ENCODE data around the gene DPM2. TPM values are rescaled to one million over a fixed set of nuclear protein-coding genes. Genes with fewer than 3 reads are reported as not detected.

The DPM2 gene
- total and polyA plus RNA-seq, 2 experiments from 2014 or later, result 19.2 to 57.1 TPM

- H3K4me2 ChIP-seq, result peak within 1 kb of the TSS; percentile 86
- no peaks in the 10 kb centered on the region for H3K36me3 ChIP-seq (replicated peaks; ENCODE audit: insufficient read depth, low read depth)
- H3K4me3 ChIP-seq, result peak within 1 kb of the TSS; percentile 35
- H4K20me1 ChIP-seq (ENCODE audit: insufficient read depth, poor library complexity, severe bottlenecking), result no peaks in the 10 kb centered on the region
- DNase-seq (ENCODE audit: low spot score), result peak; percentile 96
- H3K27ac ChIP-seq, result no peak within 1 kb of the TSS
- peaks cover 21% of the 10 kb centered on the region for H3K4me1 ChIP-seq (ENCODE audit: insufficient read depth)
- no peaks in the 10 kb centered on the region for H3K9me2 ChIP-seq (replicated peaks; ENCODE audit: insufficient read depth)
- peak within 1 kb of the TSS; percentile 62 for H2AFZ ChIP-seq
- H3K9me3 ChIP-seq (ENCODE audit: low read depth), result no peaks in the 10 kb centered on the region
- no peaks in the 10 kb centered on the region for H3K79me2 ChIP-seq
- WGBS (ENCODE audit: low lambda C conversion rate, missing lambda C conversion rate), result 10% methylated on average over 36 of the region's 71 CpGs
- no peaks in the 10 kb centered on the region for H3K27me3 ChIP-seq
- TF ChIP-seq CTCF (IDR thresholded peaks at IDR 0.05; ENCODE audit: poor library complexity) (no peak), EZH2 (IDR thresholded peaks at IDR 0.05; ENCODE audit: borderline replicate concordance) (no peak), EZH2phosphoT487 (IDR thresholded peaks at IDR 0.05; ENCODE audit: low read depth, severe bottlenecking, unreplicated experiment) (no peak)
These were observed 20.7 kb downstream of the DPM2 start, which contains the start of gene ST6GALNAC4 for GRCh38 chr9:127916720-127917581. ST6GALNAC4 (minus strand) TSS chr9:127917041; CDS start chr9:127916419, 622 bp downstream.

GRCh38 chr9:127915801-127916719 lies 21.6 kb downstream of the DPM2 start:
- H3K9me3 ChIP-seq (ENCODE audit: low read depth), result no peaks in the 10 kb centered on the region
- H3K36me3 ChIP-seq (replicated peaks; ENCODE audit: insufficient read depth, low read depth), result no peaks in the 10 kb centered on the region
- no peaks in the 10 kb centered on the region for H3K79me2 ChIP-seq
- H3K4me3 ChIP-seq, result peak overlapping the region; percentile 35
- H3K9me2 ChIP-seq (replicated peaks; ENCODE audit: insufficient read depth), result no peaks in the 10 kb centered on the region
- no peaks in the 10 kb centered on the region for H3K27me3 ChIP-seq
- peak overlapping the region; percentile 86 for H3K4me2 ChIP-seq
- peaks cover 21% of the 10 kb centered on the region for H3K4me1 ChIP-seq (ENCODE audit: insufficient read depth)
- peak overlapping the region; percentile 62 for H2AFZ ChIP-seq
- H4K20me1 ChIP-seq (ENCODE audit: insufficient read depth, poor library complexity, severe bottlenecking), result no peaks in the 10 kb centered on the region
- no peak for DNase-seq (ENCODE audit: low spot score)
- 59% methylated on average over 26 of the region's 27 CpGs for WGBS (ENCODE audit: low lambda C conversion rate, missing lambda C conversion rate)
- no peak overlapping the region for H3K27ac ChIP-seq
- TF ChIP-seq CTCF (IDR thresholded peaks at IDR 0.05; ENCODE audit: poor library complexity) (no peak), EZH2phosphoT487 (IDR thresholded peaks at IDR 0.05; ENCODE audit: low read depth, severe bottlenecking, unreplicated experiment) (no peak), EZH2 (IDR thresholded peaks at IDR 0.05; ENCODE audit: borderline replicate concordance) (no peak)

DNA sequence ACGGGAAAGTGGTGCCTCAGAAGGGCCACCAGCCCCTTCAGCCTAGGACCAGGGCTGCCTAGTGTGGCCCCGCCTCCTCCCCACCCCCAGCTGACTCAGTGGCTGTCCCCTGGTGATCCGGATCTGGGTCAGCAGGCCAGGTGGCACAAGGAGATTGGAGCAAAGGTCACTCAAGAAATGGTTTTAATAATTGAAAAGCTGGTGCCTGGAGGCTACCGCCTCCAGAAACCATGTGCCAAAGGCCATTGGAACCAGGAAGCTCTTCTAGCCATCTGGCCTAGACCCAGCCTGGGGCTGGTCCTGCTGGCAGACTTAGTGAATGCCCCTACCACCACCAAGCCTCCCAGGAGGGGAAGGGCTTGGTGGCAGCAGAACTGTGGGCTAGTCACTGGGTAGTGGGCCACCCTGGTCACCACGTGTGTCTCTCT lies 22.3 kb downstream of the DPM2 start:
- TF ChIP-seq CTCF (IDR thresholded peaks at IDR 0.05; ENCODE audit: poor library complexity) (no peak), EZH2phosphoT487 (IDR thresholded peaks at IDR 0.05; ENCODE audit: low read depth, severe bottlenecking, unreplicated experiment) (no peak), EZH2 (IDR thresholded peaks at IDR 0.05; ENCODE audit: borderline replicate concordance) (no peak)
- Histone ChIP-seq H3K9me3 (ENCODE audit: low read depth) (no peaks in the 10 kb centered on the region), H2AFZ (no peak overlapping the region), H3K9me2 (replicated peaks; ENCODE audit: insufficient read depth) (no peaks in the 10 kb centered on the region), H3K4me3 (no peak overlapping the region), H3K36me3 (replicated peaks; ENCODE audit: insufficient read depth, low read depth) (no peaks in the 10 kb centered on the region), H3K27me3 (no peaks in the 10 kb centered on the region), H3K4me1 (ENCODE audit: insufficient read depth) (peaks cover 21% of the 10 kb centered on the region), H3K4me2 (peak overlapping the region; percentile 86), H3K79me2 (no peaks in the 10 kb centered on the region), H3K27ac (no peak overlapping the region), H4K20me1 (ENCODE audit: insufficient read depth, poor library complexity, severe bottlenecking) (no peaks in the 10 kb centered on the region)
- no peak for DNase-seq (ENCODE audit: low spot score)
- 91% methylated on average over 5 of the region's 5 CpGs for WGBS (ENCODE audit: low lambda C conversion rate, missing lambda C conversion rate)
